EL (cell line): ENCODE data around the gene B4GALT6.

Source experiments
- DNase-seq: peaks from one replicate; pipeline ENCODE4 v3.0.0-alpha.2; 2016

Gene B4GALT6

GRCh38 chr18:31590570-31590969, 93.8 kb downstream of the B4GALT6 start:
- no peak for DNase-seq

DNA sequence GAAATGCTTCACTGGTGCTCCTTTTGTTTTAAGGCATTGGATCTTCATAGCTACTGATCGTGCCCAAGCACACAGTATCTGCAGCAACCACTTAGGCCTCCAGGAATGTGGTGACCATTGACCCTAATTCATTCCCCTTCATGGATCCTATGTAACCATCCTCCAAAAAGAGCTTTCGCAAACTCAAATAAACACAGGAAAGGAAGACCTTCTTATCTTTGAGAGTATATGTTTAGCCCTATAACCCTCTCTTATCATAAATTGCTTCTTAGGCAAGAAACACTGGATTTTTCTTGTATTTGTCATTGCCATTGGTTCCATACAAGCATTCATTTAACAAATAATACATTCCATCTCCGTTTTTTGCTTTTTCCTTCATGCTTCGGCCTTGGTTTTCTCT, 96.9 kb downstream of the B4GALT6 start:
- DNase-seq, result no peak

DNA sequence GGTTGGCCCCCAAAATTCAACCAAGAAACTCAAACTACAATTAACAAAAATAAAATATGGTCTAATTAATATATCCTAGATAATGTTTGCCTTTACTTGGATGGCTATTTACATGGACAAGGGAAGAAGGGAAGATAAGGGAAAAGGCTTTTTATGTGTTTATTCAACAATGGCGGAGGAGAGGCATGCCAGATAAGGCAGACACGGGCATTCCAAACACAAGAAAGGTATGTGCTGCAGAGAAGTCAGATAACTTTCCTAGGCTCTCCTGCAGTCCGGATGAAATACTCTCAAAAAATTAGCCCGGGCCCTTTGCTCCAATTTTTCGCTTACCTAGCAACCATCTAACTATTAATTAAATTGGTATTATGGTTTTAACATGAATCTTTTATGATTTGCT, 97.8 kb downstream of the B4GALT6 start:
- no peak for DNase-seq

DNA sequence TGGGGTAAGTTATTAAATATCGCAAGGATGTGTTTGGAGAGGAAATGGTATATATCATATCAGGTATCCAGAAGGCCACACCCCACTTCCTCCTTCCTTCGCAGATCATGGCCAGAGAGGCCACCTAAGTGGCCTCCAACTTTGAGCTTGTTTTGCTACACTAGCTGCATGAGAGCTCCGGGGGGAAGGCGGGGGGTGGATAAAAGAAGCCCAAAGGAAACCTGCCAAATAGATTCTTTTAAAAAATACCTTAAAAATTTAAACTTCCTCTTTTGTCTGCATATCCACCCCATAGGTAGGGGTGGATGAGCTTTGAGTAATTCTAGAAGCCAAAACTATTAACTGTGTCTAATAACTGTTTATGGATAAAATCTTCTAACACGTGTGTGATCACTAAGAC, 98.4 kb downstream of the B4GALT6 start:
- no peak for DNase-seq

DNA sequence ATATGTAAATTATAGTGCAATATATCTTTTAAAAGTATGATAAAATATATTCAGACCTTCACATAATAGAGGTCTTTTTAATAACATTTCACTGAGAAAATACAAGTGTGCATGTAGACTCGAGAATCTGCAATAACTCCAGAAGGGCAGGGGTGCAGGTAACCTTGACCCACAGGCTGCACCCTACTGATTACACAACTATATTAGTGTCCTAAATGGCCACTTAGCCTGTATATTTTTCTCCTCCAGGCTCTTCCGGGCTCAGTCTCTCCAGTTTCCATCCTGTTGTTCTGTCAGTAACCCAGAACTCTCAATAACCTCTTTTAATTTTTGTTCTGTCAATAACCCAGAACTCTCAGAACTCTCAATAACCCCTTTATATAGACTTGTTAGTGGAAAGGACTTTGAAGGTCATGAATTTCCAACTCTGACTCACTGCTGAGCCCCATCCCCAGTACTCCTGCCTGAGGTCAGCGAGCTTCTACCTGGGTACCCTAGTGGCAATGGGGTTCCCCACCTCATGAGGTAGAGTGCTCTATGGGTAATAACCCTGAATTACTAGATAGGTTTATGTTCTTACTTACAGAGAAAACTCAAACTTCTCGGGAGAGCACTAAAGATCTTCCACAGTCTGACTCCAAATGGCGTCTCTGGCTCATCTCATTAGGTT, 101.1 kb downstream of the B4GALT6 start:
- no peak for DNase-seq

GRCh38 chr18:31581498-31582197, 102.7 kb downstream of the B4GALT6 start:
- DNase-seq, result no peak

GRCh38 chr18:31579375-31579774, 105.0 kb downstream of the B4GALT6 start:
- DNase-seq, result no peak

GRCh38 chr18:31578126-31578525, 106.3 kb downstream of the B4GALT6 start:
- DNase-seq, result no peak

DNA sequence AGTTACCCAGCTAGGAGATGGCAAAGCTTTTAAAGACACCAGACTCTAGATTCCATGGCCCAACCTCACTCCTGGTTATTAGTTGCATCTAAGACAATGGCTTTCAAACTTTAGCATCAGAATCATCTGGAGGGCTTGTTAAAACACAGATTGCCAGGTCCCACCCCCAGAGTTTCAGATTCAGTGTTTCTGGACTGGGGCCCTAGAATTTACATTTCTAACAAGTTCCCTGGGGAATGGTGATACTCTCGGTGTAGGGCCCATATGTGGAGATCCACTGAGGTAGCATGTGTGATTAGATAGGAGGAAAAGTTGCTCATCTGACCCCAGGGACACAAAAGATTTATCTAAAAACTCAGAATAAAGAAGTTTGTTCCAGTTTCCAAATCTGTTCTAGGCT, 107.2 kb downstream of the B4GALT6 start:
- no peak for DNase-seq

DNA sequence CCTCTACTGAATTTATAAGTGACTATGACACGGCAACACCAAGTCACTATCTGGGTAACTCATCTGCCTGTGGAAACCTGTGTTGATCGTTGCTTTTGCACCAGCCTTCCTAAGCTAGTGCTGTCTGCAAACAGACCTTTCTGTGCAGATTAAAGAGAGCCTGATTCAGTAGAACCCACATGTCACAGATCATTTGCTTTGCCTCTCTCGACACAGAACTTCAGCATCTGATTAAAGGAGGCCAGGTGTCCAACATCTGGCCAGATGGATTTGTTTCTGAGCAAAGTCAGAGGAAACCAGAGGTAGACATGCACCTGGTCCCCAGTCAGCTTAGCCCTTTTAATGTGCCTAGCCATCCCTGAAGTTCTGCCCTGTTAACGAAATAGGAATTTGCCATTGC, 107.7 kb downstream of the B4GALT6 start:
- DNase-seq, result no peak

DNA sequence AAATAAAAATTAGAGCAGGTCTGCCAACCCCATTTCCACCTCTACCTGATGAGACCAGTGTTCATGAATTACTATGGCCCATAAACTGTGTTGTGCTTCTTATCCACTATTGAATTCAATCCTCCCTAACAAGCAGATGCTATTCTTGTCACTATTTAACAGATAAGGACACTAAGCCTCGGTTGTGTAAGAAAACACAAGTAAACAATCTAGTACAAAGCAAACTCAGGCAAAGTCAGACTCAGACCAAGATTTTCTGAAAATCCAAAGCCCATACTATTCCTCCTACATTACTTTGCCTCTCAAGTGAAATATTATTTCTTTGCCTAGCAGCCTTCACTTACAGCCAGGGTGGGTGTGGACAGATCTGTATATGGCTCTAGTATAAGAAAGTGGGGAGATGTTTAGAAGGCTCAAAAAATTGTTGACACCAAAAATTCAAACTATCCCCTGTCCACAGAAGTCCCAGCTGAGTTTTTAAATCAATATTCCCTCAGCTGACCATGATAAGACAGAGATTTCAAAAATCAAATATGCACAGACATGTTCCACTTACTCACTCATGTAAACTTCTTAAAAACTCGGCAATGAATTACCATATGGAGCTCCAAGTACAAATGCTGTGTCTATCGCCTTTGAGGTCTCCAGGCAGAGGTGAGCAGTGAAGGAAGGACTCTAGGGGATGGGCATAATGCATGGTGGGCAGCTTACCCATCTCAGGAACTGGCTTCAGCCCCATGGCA, 108.7 kb downstream of the B4GALT6 start:
- no peak for DNase-seq

GRCh38 chr18:31574359-31574758, 110.0 kb downstream of the B4GALT6 start:
- DNase-seq, result no peak
